ENCODE measurements around the gene PRKCD.

PRKCD gene

DNA sequence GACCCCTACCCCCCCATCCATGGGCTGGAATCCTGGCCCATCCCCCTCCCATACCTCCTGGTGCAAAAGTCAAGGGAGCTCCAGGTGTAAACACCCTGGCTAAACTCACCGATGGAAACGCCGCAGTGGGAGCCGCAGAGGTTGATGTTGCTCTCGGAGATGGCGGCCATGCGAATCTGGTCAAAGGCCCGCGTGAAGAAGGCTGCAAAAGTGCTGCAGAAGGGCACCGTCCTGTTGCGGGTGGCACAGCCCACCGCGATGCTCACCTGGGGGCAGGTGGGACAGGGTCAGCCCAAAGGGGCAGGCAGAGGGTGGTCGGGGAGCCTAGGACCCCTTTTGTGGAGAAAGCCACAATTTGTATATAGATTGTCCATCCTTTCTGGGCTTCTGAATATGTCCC lies 68.2 kb downstream of the PRKCD start:
- no peak overlapping the region for H3K4me3 ChIP-seq (ENCODE audit: low read depth, low read length)
- DNase-seq (ENCODE audit: low read depth), result no peak
- TF ChIP-seq, protein P1, sequence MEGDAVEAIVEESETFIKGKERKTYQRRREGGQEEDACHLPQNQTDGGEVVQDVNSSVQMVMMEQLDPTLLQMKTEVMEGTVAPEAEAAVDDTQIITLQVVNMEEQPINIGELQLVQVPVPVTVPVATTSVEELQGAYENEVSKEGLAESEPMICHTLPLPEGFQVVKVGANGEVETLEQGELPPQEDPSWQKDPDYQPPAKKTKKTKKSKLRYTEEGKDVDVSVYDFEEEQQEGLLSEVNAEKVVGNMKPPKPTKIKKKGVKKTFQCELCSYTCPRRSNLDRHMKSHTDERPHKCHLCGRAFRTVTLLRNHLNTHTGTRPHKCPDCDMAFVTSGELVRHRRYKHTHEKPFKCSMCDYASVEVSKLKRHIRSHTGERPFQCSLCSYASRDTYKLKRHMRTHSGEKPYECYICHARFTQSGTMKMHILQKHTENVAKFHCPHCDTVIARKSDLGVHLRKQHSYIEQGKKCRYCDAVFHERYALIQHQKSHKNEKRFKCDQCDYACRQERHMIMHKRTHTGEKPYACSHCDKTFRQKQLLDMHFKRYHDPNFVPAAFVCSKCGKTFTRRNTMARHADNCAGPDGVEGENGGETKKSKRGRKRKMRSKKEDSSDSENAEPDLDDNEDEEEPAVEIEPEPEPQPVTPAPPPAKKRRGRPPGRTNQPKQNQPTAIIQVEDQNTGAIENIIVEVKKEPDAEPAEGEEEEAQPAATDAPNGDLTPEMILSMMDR (IDR thresholded peaks at IDR 0.05; ENCODE audit: insufficient read depth, low read depth, low read length, missing control alignments), result no peak

DNA sequence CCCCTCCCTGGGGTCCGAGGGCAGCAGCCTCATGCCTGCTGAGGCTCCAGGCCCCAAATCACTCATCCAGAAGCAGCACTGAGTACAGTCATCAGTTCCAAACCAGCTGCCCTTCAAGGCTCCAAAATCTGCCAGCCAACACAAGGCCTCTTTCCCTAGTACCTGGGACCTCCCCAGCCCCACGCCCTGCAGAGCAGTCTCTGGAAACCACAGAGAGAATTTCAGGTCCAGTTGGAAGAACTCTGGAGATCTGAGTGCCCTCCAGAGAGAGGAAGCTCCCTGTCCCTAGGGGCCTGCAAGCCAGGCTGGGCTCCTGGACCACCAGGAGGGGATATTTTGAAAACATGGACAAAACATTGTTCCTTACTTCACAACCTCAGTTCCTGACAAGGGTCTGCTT lies 68.6 kb downstream of the PRKCD start:
- H3K4me3 ChIP-seq (ENCODE audit: low read depth, low read length), result no peak overlapping the region
- no peak for DNase-seq (ENCODE audit: low read depth)
- TF ChIP-seq, protein P1 (IDR thresholded peaks at IDR 0.05; ENCODE audit: insufficient read depth, low read depth, low read length, missing control alignments), result no peak

DNA sequence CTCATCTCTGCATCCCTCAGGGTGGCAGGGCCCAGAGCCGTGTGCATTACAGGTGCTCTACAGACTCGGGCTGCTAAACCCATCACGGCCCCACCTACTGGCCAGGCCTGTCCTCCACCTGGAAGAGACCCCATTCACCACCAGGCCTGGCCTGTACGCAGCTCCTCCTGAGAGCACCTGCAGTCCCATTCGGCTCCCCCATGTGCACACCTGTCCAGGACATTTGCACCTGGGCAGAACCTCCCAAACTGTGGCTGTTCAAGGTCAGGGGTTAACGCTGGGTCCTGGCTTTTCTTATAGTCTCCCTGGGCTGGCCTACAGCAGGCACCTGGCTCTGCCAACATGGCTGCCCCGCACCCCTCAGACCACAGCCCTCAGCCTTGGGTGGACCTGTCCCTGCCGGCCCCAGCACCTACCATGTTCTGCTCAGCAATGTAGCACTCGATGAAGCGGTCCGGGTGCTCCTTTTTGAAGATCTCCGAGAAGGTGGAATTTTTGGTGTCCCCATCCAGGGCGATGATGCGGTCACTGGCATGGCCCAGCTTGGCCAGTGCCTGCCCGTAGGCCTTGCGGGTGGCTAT lies 69.1 kb downstream of the PRKCD start:
- H3K4me3 ChIP-seq (ENCODE audit: low read depth, low read length), result no peak overlapping the region
- no peak for DNase-seq (ENCODE audit: low read depth)
- TF ChIP-seq, protein P1 (IDR thresholded peaks at IDR 0.05; ENCODE audit: insufficient read depth, low read depth, low read length, missing control alignments), result peak; percentile 3

DNA sequence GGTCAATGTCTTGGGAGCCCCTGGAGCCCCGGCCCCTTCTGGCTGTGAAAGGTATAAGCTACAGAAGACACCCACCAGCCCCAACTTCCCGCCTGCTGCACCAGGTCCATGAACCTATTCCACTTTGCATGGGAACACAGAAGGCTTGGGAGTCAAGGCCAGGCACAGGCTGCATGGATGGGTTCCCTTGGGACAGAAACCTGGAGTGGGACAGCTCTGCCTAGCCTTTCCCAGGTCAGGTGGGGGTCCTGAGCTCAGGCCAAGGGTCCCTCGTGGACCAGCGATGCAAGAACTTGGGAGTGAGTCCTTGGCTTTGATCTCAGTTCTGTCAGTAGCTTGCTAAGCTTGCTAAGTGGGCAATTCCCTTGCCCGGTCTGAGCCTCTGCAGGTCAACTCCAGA lies 69.8 kb downstream of the PRKCD start:
- DNase-seq (ENCODE audit: low read depth), result no peak
- TF ChIP-seq, protein P1 (IDR thresholded peaks at IDR 0.05; ENCODE audit: insufficient read depth, low read depth, low read length, missing control alignments), result no peak
- H3K4me3 ChIP-seq (ENCODE audit: low read depth, low read length), result no peak overlapping the region

DNA sequence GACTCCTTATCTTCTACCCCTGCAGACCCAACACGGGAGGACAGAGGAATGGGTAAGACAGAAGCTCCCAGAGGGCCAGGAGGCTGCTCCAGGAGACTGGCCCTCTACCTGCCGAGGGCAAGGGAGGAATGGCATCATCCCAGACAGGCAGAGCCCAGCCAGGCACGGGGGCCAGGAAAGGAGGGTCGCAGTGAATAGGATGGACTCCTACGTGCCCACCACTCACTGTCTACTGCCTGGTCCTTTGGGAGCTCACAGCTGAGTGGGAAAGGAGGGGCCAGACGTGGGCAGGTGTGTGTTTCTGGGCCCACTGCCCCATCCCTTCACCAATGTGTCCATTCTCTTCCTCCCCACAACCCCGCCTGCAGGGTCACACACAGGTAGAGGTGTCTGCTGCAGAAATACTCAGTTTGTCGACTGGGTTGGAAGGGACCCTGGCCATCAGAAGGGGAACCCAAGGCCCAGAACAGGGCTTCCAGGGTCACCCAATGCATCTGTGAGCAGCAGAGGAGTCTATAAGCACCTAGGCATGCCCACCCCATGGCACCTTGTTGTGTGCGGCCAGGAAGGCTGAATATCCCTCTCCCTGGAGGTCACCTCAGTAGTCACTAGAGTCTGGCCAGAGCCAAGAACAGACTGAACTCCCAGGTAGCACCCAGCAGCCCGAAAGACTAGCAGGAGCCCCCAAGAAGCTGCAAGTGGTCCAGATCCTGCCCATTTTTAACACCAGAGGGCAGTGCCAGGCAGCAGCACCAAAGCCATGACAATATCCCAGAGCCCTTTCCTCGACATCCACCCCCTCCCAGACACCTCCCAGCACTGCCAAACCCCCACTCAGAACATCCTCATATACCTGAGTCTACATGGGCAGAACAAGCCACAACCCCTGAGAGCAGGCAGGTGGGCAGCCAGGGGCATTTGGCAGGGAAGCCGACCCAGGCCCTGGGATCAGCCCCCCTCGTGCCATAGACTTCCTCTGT lies 70.8 kb downstream of the PRKCD start:
- H3K4me3 ChIP-seq (ENCODE audit: low read depth, low read length), result no peak overlapping the region
- DNase-seq (ENCODE audit: low read depth), result no peak
- TF ChIP-seq, protein P1 (IDR thresholded peaks at IDR 0.05; ENCODE audit: insufficient read depth, low read depth, low read length, missing control alignments), result no peak

DNA sequence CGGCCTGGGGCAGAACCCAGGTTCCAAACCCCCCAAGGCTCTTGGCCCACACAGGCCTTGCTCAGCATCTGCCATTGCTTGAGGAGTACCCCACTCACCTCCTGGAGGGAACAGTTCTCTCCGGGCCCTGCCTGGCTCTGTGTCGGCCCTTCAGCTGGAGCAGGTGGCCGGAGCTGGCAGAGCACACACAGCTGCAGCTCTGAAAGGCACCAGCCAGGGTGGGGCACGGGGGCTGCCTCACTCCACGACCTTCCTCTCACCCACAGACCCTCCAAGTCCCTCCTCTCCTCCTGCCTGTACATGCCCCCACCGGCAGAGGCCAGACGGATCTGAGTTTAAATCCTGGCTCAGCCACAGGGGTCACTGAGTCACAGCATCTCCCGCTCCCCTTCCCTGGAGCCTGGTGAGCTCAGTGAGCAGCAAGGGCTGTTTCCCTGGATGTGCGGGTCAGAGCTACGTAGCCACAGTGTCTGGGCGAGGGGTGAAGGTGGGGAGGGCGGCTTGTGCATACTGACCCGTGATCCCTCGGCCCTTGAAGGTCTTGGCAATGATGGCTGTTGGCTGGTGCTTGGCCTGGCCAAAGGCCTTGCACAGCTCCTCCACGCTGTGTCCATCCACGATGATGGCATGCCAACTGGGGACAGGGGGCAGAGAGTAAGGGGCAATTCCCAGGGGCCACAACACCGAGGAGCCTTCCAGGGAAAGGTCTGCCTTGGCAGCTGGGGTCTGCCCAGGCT lies 71.8 kb downstream of the PRKCD start:
- no peak for DNase-seq (ENCODE audit: low read depth)
- no peak overlapping the region for H3K4me3 ChIP-seq (ENCODE audit: low read depth, low read length)
- TF ChIP-seq, protein P1 (IDR thresholded peaks at IDR 0.05; ENCODE audit: insufficient read depth, low read depth, low read length, missing control alignments), result no peak

Data from GM12865 (cell line).